ENCODE measurements around the gene COL5A1.

- TF ChIP-seq TSHZ2 (CRISPR knock-in tag; IDR thresholded peaks at IDR 0.05) = no peak
- no peak for TF ChIP-seq RARB (CRISPR knock-in tag; IDR thresholded peaks at IDR 0.05)
- TF ChIP-seq ZFP30 (CRISPR knock-in tag; IDR thresholded peaks at IDR 0.05) = no peak
- TF ChIP-seq PPARA (CRISPR knock-in tag; IDR thresholded peaks at IDR 0.05; ENCODE audit: borderline replicate concordance) = no peak
- no peak for TF ChIP-seq SNAI2 (CRISPR knock-in tag; IDR thresholded peaks at IDR 0.05)
These were observed 125.0 kb downstream of the COL5A1 start for GRCh38 chr9:134766587-134766986.

Data from SK-N-SH treated with all-trans-retinoic acid at 6 μM for 48 hours (cell line).